Loucy (cell line): ENCODE data around the gene BCAS4.
A peak's percentile ranks its signal among the peaks of the same experiment; 100 is the strongest.

Experiments used
- H2AFZ ChIP-seq: fragments of 200-600 bp; sonication (generic); 2 replicates; pipeline ENCODE4 v1.6.0; 2016; ENCODE audit warnings: antibody characterized with exemption, mild to moderate bottlenecking, low read length, moderate library complexity
- H3F3A ChIP-seq: fragments of 200-600 bp; 2 replicates; pipeline ENCODE4 v1.6.0; 2016; ENCODE audit warnings: antibody characterized with exemption, low read depth, mild to moderate bottlenecking
- H3K27me3 ChIP-seq: fragments of 200-600 bp; sonication (generic); 2 replicates; pipeline ENCODE4 v1.6.1; 2014; ENCODE audit warnings: low read length, mild to moderate bottlenecking; ENCODE audit not compliant: insufficient read depth, poor library complexity, severe bottlenecking
- H3K36me3 ChIP-seq: fragments of 200-600 bp; sonication (generic); 2 replicates; pipeline ENCODE4 v1.6.1; 2016; ENCODE audit warnings: low read length; ENCODE audit not compliant: insufficient read depth
- H3K4me1 ChIP-seq: fragments of 200-600 bp; sonication (generic); 2 replicates; pipeline ENCODE4 v1.5.1; 2014; ENCODE audit warnings: low read length, mild to moderate bottlenecking; ENCODE audit not compliant: insufficient read depth, poor library complexity, severe bottlenecking
- H3K4me2 ChIP-seq: fragments of 200-600 bp; sonication (generic); 2 replicates; pipeline ENCODE4 v1.6.0; 2014; ENCODE audit warnings: antibody characterized with exemption, low read length, low read depth, mild to moderate bottlenecking; ENCODE audit not compliant: poor library complexity, severe bottlenecking
- H3K4me3 ChIP-seq: fragments of 200-600 bp; sonication (generic); 2 replicates; pipeline ENCODE4 v1.5.1; 2014; ENCODE audit warnings: low read length, mild to moderate bottlenecking, mixed read lengths; ENCODE audit not compliant: poor library complexity, severe bottlenecking
- H3K79me2 ChIP-seq: fragments of 200-600 bp; sonication (generic); 2 replicates; pipeline ENCODE4 v1.6.1; 2014; ENCODE audit warnings: low read length; ENCODE audit not compliant: insufficient read depth
- H3K9ac ChIP-seq: fragments of 200-600 bp; sonication (generic); 2 replicates; pipeline ENCODE4 v1.6.0; 2014; ENCODE audit warnings: mild to moderate bottlenecking, low read depth, low read length, moderate library complexity; ENCODE audit not compliant: poor library complexity, severe bottlenecking
- H3K9me2 ChIP-seq: fragments of 200-600 bp; sonication (generic); replicated peaks from 2 replicates; pipeline ENCODE4 v1.6.1; 2016; ENCODE audit warnings: low read depth, low read length, mixed read lengths
- H3K9me3 ChIP-seq: fragments of 200-600 bp; sonication (generic); 2 replicates; pipeline ENCODE4 v1.6.1; 2014; ENCODE audit warnings: mild to moderate bottlenecking, antibody characterized with exemption, low read length, low read depth; ENCODE audit not compliant: insufficient read depth
- H4K20me1 ChIP-seq: fragments of 200-600 bp; sonication (generic); 2 replicates; pipeline ENCODE4 v1.6.0; 2014; ENCODE audit warnings: antibody characterized with exemption, low read length, mild to moderate bottlenecking; ENCODE audit not compliant: insufficient read depth, poor library complexity, severe bottlenecking
- EZH2phosphoT487 ChIP-seq: fragments of 200-600 bp; IDR thresholded peaks from 2 replicates; pipeline ENCODE4 v1.6.1; 2018; ENCODE audit warnings: antibody characterized with exemption, mild to moderate bottlenecking, moderate library complexity, borderline replicate concordance
- TF ChIP-seq, protein P1 (sequence below): fragments of 200-600 bp; sonication (generic); conservative IDR thresholded peaks from 2 replicates; pipeline ENCODE4 v1.5.1; 2014; ENCODE audit warnings: mild to moderate bottlenecking, antibody characterized with exemption, low read length

The BCAS4 gene

DNA sequence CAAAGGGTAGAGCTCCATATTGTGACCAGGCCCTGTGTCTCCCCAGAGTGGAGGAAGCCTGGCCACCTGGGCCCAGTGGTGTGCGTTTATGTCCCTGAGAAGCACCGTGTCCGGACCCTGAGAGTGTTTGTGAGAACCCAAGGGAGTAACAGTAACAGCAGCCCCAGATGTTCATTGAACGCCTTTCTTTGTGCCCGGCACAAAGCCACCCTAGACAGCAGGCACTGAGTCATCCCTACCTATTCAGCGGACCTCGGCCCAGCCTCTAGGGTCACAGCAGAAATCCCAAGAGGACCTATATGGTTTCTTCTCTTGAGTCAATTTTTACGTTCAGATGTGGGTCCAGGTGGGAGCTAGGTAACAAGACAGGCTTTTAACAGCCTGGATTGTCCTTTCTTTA is 24.5 kb downstream of the BCAS4 start:
- H4K20me1 ChIP-seq = no peaks in the 10 kb centered on the region
- H3K79me2 ChIP-seq = no peaks in the 10 kb centered on the region
- H3K36me3 ChIP-seq = no peaks in the 10 kb centered on the region
- peaks cover 5% of the 10 kb centered on the region; the same call in 1 of the 2 replicates for H3F3A ChIP-seq
- H2AFZ ChIP-seq = no peak overlapping the region
- no peak overlapping the region for H3K4me3 ChIP-seq
- no peaks in the 10 kb centered on the region for H3K9me2 ChIP-seq
- no peaks in the 10 kb centered on the region for H3K27me3 ChIP-seq
- H3K4me2 ChIP-seq = no peak overlapping the region
- peaks cover 55% of the 10 kb centered on the region for H3K4me1 ChIP-seq
- H3K9ac ChIP-seq = no peak overlapping the region
- TF ChIP-seq, protein P1, sequence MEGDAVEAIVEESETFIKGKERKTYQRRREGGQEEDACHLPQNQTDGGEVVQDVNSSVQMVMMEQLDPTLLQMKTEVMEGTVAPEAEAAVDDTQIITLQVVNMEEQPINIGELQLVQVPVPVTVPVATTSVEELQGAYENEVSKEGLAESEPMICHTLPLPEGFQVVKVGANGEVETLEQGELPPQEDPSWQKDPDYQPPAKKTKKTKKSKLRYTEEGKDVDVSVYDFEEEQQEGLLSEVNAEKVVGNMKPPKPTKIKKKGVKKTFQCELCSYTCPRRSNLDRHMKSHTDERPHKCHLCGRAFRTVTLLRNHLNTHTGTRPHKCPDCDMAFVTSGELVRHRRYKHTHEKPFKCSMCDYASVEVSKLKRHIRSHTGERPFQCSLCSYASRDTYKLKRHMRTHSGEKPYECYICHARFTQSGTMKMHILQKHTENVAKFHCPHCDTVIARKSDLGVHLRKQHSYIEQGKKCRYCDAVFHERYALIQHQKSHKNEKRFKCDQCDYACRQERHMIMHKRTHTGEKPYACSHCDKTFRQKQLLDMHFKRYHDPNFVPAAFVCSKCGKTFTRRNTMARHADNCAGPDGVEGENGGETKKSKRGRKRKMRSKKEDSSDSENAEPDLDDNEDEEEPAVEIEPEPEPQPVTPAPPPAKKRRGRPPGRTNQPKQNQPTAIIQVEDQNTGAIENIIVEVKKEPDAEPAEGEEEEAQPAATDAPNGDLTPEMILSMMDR = no peak
- no peak for TF ChIP-seq EZH2phosphoT487
- H3K9me3 ChIP-seq = no peaks in the 10 kb centered on the region

DNA sequence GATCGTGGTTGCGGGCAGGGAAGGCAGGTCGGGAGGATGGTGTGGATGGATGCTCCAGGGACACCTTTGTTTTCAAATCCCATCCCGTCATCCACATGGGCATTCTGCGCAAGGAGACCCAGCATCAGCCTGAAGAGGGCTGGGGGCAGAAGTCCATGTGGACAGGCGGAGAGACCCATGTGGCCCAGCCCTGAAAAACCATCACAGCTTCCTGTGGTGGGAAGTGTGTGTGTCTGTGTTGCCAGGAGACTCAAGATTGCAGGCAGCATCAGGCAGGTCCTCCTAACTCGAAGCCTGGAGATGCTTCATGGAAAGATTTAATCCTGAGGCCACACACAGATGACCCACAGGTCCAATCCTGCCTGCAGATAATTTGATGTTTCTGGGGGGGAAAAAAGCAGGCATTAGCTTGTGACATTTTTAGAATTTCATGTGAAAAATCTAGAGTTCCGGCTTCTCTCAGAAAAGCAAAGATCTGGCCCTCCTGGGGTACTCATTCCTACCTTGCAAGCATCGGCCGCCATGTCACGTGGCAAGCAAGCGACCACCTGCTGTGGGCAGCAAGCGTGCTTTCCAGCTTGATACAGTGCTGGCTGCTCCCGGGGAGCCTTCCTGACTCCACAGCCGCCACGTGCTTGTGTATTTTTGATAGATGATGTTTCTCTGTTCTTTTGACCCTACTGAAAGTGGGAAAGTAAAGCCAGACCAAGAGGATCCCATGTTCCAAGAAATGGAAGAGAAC is 25.8 kb downstream of the BCAS4 start:
- Histone ChIP-seq H3K9me2 (no peaks in the 10 kb centered on the region), H3K4me2 (peak overlapping the region; percentile 7), H3K36me3 (no peaks in the 10 kb centered on the region), H3K4me3 (no peak overlapping the region), H3K9ac (peak overlapping the region; percentile 2), H3K79me2 (no peaks in the 10 kb centered on the region), H3F3A (no peaks in the 10 kb centered on the region), H3K27me3 (no peaks in the 10 kb centered on the region), H3K9me3 (no peaks in the 10 kb centered on the region), H2AFZ (no peak overlapping the region), H3K4me1 (peaks cover 45% of the 10 kb centered on the region), H4K20me1 (no peaks in the 10 kb centered on the region)
- TF ChIP-seq, protein P1 = no peak
- no peak for TF ChIP-seq EZH2phosphoT487

DNA sequence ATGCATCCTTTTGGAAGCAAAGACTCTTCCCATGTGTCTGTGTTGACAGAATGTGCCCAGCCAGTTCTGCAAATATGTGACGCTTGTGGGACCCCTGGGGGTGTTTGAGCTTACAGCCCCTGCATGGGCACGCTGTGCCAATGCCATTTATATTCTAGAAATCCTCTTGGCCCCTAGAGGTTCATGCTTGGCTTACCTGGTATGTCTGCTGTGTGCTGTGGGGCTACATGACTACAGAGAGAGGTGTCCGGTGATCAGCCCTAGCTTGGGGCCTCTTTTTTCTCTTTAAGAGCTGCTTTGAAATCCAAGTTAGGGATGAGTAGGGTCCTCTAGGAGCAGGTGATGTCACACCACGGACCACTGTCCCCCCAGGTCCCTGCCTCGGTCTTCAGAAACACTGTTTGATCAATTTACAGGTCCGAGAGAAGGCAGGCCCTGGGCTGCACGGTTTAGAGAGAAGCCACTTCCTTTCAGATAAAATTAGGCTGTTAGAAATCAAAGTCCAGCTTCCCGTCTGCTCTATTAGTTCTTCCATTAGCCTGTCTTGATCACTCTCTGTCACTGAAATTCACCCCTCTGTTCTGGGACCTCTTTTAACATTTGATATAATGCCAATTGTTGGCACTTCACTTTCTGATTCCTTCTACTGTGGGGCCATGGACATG is 26.5 kb downstream of the BCAS4 start:
- Histone ChIP-seq H4K20me1 (no peaks in the 10 kb centered on the region), H3K4me1 (peaks cover 38% of the 10 kb centered on the region), H3K9me3 (no peaks in the 10 kb centered on the region), H3K4me3 (no peak overlapping the region), H3K36me3 (no peaks in the 10 kb centered on the region), H2AFZ (no peak overlapping the region), H3K4me2 (peak overlapping the region; percentile 7), H3F3A (no peaks in the 10 kb centered on the region), H3K27me3 (no peaks in the 10 kb centered on the region), H3K79me2 (no peaks in the 10 kb centered on the region), H3K9ac (peak overlapping the region; percentile 2), H3K9me2 (no peaks in the 10 kb centered on the region)
- TF ChIP-seq EZH2phosphoT487 = no peak
- TF ChIP-seq, protein P1 = no peak
